ENCODE data around the gene OR10G4.

GRCh38 chr11:124052966-124053365 is 40.2 kb downstream of the OR10G4 start:
- TF ChIP-seq CTCF (IDR thresholded peaks at IDR 0.05), result no peak
- no peak for TF ChIP-seq POLR2A (IDR thresholded peaks at IDR 0.05)
